B cell (primary cell): ENCODE data around the gene PLPP4.

Source experiments
- EZH2 ChIP-seq: IDR thresholded peaks from 2 replicates; pipeline ENCODE4 v1.6.1; 2012; ENCODE audit warnings: borderline replicate concordance, low read depth, mild to moderate bottlenecking, moderate library complexity, low read length; ENCODE audit not compliant: insufficient read depth, poor library complexity, severe bottlenecking
- TF ChIP-seq, protein P1 (sequence below): fragments of 200-600 bp; IDR thresholded peaks from one replicate; pipeline ENCODE4 v1.8.0; 2022; ENCODE audit warnings: antibody characterized with exemption, mild to moderate bottlenecking

DNA sequence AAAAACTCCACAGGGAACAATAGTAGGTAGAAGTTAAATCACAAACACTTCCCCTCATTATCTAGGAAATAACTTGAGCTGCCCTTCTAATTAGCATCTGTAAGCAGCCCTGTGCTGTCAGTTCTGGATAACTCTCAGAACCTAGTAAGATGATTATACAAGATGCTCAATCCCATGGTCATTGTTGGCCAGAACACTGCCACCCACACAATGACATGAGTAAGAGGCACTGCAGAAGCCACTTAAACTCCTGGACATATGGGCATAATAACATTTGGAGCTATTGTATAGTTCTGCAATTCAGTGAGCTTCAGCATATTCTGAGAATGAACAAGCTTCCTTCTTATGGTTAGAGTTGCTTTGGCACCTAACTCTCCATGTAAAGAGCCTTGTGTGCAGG lies 153.8 kb downstream of the PLPP4 start:
- TF ChIP-seq, protein P1, sequence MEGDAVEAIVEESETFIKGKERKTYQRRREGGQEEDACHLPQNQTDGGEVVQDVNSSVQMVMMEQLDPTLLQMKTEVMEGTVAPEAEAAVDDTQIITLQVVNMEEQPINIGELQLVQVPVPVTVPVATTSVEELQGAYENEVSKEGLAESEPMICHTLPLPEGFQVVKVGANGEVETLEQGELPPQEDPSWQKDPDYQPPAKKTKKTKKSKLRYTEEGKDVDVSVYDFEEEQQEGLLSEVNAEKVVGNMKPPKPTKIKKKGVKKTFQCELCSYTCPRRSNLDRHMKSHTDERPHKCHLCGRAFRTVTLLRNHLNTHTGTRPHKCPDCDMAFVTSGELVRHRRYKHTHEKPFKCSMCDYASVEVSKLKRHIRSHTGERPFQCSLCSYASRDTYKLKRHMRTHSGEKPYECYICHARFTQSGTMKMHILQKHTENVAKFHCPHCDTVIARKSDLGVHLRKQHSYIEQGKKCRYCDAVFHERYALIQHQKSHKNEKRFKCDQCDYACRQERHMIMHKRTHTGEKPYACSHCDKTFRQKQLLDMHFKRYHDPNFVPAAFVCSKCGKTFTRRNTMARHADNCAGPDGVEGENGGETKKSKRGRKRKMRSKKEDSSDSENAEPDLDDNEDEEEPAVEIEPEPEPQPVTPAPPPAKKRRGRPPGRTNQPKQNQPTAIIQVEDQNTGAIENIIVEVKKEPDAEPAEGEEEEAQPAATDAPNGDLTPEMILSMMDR: no peak
- TF ChIP-seq EZH2: no peak
